Middle frontal gyrus (tissue), 1 donor: ENCODE data around the gene TRPM4.
"Not testable (repeated sequence)": the region's sequence is repeated elsewhere in the genome, so short reads cannot be mapped to it uniquely, and the experiment has no call there.

Experiments
- DNase-seq: peaks from one replicate; pipeline ENCODE4 v3.0.0-alpha.2; 2015; ENCODE audit warnings: low spot score; ENCODE audit errors: extremely low spot score

Gene TRPM4

GRCh38 chr19:49150106-49150943 lies 7.3 kb upstream of the TRPM4 start:
- peak; percentile 68 for DNase-seq

GRCh38 chr19:49150944-49151243 lies 6.7 kb upstream of the TRPM4 start:
- no peak for DNase-seq

GRCh38 chr19:49151267-49152118 lies 6.1 kb upstream of the TRPM4 start:
- no peak for DNase-seq

- DNase-seq: no peak
These were observed 5.5 kb upstream of the TRPM4 start for GRCh38 chr19:49152119-49152550.

GRCh38 chr19:49153167-49153809 lies 4.3 kb upstream of the TRPM4 start:
- no peak for DNase-seq

- no peak for DNase-seq
These were observed 3.3 kb upstream of the TRPM4 start for GRCh38 chr19:49154279-49154678.

- no peak for DNase-seq
These were observed 2.4 kb upstream of the TRPM4 start, which contains the start of gene HRC for GRCh38 chr19:49155005-49155819. Gene HRC (minus strand): TSS chr19:49155396. CDS start chr19:49155237, 159 bp downstream.

- no peak for DNase-seq
These were observed 1.7 kb upstream of the TRPM4 start for GRCh38 chr19:49155820-49156346.

- DNase-seq: no peak
These were observed 3.0 kb downstream of the TRPM4 start for GRCh38 chr19:49160450-49161189.

GRCh38 chr19:49161987-49162386 lies 4.4 kb downstream of the TRPM4 start:
- DNase-seq: no peak

GRCh38 chr19:49165111-49165750 lies 7.6 kb downstream of the TRPM4 start:
- DNase-seq: no peak

GRCh38 chr19:49165865-49166301 lies 8.3 kb downstream of the TRPM4 start:
- no peak for DNase-seq

GRCh38 chr19:49167857-49168409 lies 10.3 kb downstream of the TRPM4 start:
- no peak for DNase-seq

- DNase-seq: no peak
These were observed 10.8 kb downstream of the TRPM4 start for GRCh38 chr19:49168421-49168820.

- no peak for DNase-seq
These were observed 15.6 kb downstream of the TRPM4 start for GRCh38 chr19:49173198-49173597.

GRCh38 chr19:49180659-49181058 lies 23.1 kb downstream of the TRPM4 start:
- DNase-seq: no peak

GRCh38 chr19:49182010-49182847 lies 24.6 kb downstream of the TRPM4 start:
- DNase-seq: not testable (repeated sequence)

GRCh38 chr19:49182848-49183375 lies 25.3 kb downstream of the TRPM4 start:
- DNase-seq: no peak
